HG03025 (cell line): ENCODE measurements around the gene SERAC1.

Source experiments
- ATAC-seq: cut with Tn5 transposase; IDR thresholded peaks from one replicate; pipeline ENCODE4 v1.9.1; 2021; ENCODE audit warnings: mild to moderate bottlenecking, moderate library complexity; ENCODE audit not compliant: unreplicated experiment, low FRiP score

SERAC1 gene

DNA sequence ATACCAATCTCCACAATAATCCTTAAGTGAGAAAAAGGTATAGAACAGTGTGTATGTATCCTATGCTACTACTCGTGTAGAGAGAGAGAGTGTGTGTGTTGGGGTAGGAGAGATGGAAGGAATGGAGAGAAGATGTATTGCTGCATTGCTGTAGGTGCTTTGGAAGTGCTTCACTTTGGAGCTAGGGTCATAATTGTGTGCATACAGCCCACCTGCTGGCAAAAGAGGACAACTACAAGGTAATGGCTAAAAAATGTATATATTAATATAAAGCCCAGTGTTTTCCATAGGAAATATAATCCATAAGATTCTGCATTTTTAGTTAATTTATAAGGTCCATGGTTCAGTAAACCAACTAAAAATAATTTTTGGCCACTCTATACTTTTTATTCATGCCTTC, 36.1 kb downstream of the SERAC1 start:
- ATAC-seq: no peak

DNA sequence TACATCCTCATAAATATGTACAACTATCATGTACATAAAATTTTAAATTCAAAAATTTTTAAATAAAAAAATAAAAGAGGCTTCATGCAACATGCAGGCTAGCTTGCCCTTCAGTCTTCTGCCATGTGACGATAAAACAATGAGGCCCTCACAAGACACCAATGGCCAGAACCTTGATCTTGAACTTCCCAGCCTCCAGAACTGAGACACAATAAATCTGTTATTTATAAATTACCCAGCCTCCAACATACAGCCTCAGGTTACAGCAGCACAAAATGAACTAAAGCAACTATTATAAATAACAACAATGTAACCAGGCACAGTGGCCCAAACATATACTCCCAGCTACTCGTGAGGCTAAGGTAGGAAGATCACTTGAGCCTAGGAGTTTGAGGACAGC, 42.8 kb downstream of the SERAC1 start:
- ATAC-seq: no peak

DNA sequence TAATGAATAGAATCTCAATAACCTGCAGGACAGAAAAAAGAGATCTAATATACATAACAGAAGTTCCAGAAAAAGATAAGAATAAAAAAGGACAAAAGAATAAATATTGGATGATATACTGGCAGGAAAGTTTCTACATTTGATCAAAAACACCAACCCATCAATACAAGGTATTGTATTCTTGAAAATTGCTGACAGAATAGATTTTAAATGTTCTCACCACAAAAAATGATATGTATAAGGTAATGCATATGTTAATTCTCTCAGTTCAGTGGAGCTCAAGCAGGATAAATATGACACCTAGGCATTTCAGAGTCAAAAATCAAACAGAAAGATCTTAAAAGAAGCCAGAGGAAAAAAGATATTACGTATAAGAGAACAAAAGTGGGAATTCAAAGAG, 43.8 kb downstream of the SERAC1 start:
- ATAC-seq: no peak

DNA sequence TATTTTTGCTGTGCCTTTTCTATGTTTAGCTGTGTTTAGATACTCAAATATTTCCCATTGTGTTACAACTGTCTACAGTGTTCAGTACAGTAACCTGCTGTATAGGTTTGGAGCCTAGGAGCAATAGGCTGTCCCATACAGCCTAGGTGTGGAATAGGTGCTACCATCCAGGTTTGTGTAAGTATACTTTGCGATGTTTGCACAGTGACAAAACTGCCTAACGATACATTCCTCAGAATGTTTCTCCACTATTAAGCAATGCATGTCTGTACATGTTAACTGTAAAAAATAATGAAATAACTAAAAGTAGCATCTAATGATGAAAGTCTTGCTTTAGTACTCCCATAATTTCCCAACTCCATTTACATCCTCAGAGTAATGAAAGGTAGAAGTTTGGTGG, 46.0 kb downstream of the SERAC1 start:
- no peak for ATAC-seq

DNA sequence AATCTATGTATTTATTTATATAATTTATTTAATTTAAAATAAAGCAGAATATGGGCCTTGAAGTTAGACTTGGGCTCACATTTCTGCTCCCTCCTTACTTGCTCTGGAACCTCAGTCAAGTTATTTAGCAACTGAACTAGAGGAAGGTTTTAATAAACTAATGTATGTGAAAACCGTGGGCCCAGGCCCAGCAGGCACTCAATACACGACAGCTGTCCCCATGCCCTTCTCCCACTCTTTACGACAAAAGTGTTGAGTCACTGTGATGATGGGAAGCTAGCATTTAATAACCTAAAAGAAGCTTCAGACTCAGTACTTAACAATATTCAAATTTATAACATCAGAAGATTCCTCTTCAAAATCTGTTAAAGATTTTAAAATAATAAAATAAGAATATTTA, 46.7 kb downstream of the SERAC1 start:
- no peak for ATAC-seq

DNA sequence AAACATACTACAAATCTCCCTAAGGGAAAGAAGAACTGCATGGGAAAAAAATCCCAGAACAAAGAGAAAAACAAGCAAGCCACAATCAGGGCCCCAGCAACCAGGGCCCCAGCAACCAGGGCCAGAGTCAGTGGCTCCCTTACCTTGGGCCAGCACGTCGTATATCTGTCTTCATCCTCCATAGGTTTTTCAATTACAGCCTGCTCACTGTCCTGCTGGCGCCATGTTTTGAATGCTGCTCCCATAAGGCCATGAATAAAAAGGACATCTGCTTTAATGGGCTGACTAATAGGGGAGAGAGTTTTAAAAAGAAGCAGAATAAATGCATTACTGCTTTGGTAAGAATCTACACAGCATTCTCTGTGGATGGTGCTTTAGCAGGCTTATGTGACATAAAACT, 49.2 kb downstream of the SERAC1 start:
- no peak for ATAC-seq

DNA sequence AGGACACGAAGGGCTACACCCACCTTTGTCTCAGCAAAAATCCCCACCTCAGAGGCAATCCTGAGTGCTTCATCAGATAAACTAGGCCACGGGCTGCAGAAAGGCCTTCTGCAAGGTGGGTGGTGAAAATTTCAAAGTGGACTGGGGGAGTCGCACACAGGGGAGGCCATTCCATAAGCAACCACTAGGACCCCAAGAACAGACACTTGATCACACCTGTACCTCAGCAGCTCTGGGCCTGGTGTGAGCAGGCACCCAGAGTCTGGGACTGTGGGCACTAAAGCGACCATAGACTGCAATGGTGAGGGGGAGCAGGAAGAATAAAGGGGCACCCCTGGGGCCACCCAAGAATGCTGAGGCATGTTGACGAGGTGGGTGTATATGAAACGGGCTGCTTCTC, 52.6 kb downstream of the SERAC1 start:
- no peak for ATAC-seq

DNA sequence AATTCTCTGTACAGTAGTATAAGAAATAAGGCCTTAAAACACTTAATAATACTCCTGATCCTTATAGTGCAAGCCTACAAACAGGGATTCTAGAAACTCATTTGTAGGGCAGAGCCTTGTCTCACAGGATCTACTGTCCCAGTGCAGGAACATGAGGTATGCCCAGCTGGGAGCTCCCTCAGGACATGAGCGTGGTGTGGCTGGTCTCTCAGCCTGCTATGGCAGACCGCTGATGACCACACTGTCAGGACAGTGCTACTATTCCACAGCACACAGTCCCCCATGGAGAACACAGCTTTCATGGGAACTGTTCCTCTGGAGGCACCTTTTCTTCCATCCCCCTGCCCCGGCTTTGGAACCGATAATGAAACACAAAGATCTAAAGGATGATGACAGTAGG, 53.0 kb downstream of the SERAC1 start:
- ATAC-seq: no peak

DNA sequence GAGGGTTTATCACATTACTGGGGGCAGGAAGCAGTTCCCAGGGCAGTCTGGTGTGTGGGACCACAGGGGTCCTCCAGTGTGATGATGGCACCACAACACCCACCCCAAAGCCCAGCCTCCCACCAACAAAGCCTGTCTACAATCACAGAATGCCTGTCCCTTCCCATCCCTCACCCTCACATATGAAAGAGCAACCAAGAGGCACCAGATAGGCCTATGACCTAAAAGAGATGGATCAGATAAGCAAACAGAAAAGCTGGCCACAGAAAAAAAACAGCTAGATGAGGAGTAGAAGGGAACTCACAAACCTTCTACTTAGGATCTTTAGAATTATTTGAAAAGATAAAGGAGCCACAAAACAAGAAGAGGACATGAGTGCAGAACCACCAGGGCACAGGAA, 54.3 kb downstream of the SERAC1 start:
- no peak for ATAC-seq

DNA sequence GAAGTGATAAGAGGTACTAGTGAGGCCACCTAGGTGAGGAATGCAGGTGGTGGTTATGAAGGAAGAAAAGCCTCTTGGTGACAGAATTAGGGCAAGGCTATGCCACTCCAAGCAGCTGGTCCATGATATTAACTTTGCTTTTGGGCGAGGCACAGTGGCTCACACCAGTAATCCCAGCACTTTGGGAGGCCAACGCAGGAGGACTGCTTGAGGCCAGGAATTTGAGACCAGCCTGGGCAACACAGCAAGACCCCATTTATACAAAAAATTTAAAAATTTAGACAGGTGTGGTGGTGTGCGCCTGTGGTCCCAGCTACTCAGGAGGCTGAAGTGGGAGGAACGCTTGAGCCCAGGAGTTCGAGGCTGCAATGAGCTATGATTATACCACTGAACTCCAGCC, 56.1 kb downstream of the SERAC1 start:
- ATAC-seq: no peak

DNA sequence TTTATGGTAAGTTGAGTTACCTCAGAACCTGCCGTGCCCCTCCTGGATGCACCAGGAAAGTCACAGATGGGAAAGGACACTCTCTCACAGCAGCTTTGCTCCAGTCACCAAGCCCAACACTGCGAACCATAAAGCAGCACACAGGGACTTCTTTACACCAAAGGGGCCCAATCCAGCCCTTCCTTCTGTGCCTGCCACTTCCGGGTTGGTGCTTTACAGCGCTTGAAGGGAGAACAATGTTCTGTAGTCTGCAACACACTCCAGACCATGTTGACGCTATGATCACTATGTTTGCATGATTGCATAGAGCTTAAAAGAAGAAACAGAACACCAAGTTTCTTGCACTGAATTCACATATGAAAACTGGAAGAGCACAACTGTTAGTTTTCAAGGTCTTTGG, 57.1 kb downstream of the SERAC1 start:
- no peak for ATAC-seq

DNA sequence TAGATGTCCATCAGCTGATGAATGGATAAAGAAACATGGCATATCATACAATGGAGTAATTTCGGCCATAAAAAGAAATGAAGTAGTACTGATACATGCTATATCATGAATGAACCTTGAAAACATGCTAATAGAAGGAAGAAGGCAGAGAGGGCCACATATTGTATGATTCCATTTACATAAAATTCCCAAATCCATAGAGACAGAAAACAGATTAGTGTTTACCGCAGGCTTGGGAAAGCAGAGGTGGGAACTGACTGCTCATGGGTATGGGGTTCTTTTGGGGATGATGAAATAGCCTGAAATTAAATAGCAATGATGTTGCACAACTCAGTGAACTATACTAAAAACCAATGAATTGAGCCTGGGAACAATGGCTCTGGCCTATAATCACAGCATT, 58.3 kb downstream of the SERAC1 start:
- no peak for ATAC-seq

DNA sequence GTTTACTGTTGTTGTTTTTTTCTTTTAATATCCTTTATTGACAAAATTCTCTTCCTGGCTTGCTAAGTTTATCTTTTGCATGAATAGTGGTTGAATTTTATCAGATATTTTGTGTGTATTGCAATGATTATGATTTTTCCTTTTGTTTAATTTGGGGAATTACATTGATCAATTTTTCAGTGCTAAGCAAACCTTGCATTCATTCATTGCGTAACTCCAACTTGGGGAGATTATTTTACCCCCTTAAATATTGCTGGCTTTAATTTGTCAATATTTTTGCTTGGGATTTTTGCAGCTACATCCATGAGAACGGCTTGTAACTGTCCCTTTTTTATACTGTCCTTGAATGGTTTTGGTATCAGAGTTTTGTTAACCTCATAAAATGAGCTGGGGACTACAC, 63.4 kb downstream of the SERAC1 start:
- ATAC-seq: no peak

DNA sequence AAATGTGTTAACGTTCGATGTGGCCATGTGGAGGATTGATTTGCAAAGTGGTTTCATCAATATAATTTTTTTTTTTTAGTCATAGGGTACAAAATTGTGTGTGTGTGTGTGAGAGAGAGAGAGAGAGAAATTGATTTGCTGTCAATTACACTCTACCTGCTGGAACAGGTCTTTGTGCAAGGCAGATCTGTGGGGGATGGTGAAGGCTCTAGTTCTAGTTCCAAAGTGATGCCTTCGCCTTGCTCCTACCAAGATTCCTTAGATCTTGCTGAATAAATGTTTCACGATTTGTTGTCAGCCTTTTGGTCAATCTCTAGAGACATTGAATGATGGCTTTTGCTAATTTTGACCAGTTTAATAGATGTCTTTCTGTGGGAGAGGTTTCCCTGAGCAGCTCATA, 64.8 kb downstream of the SERAC1 start:
- ATAC-seq: no peak

DNA sequence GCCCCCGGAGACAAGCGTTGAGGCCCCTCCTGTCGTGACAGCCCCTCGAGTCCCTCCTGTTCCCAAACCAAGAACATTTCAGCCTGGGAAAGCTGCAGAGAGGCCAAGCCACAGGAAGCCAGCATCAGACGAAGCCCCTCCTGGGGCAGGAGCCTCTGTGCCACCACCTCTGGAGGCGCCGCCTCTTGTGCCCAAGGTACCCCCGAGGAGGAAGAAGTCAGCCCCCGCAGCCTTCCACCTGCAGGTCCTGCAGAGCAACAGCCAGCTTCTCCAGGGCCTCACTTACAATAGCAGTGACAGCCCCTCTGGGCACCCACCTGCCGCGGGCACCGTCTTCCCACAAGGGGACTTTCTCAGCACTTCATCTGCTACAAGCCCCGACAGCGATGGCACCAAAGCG, 72.4 kb downstream of the SERAC1 start:
- no peak for ATAC-seq

DNA sequence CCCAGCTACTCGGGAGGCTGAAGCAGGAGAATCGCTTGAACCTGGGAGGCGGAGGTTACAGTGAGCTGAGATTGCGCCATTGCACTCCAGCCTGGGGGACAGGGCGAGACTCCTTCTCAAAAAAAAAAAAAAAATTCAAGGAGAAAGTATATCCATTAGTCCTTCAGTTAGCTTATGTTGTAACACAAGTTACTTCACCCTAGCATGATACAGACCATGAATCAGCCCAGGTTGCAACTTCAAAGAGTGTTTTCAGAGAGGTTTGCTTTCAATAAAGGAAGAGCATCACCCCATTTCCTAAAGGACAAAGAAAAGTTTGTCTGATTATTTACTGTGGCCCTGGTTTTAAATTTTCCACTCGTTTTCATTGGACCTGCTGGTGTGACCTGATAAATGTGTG, 73.0 kb downstream of the SERAC1 start:
- ATAC-seq: no peak

DNA sequence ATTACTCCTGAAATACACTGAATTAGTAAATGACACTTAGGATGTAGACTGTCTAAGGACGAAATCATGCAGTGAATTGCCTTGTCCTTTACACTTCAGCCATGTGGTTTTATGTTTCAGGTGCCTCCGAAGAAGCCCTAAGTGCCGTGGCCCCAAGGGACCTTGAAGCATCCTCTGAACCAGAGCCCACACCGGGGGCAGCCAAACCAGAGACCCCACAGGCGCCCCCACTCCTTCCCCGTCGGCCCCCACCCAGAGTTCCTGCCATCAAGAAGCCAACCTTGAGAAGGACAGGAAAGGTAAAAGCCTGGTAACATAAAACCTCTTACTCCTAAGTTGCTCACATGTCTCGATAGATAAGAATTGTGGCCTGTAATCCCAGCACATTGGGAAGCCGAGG, 75.3 kb downstream of the SERAC1 start:
- ATAC-seq: no peak

DNA sequence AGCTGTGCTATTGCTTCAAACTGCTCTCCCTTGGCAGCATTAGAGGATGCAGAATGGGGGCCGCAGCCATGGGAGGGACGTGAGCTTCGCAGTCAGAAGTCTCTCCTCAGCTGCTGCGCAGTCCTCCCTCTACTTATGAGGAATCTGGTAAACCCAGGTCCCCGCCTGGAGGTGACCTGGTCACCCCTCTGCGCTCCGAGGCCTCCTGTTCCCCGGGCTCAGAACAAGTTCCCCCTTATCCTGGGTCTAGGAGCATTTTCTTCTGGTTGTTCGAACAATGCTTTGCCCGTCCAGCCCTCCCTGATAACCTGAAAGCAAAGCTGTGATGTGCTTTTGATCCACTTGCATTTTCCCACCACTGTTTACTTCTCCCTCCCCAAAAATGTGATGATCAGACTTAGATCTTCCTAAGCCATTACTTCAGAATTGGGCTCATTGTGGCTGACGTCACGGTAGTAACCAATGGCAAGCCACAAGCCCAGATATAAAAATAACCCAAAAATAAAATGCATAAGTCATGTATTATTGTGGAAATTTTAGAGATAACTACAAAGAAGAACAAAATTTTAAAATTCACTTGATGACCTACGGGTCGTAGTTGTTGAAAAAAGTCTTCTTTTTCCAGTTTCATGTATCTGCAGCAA, 80.7 kb downstream of the SERAC1 start:
- ATAC-seq: no peak

DNA sequence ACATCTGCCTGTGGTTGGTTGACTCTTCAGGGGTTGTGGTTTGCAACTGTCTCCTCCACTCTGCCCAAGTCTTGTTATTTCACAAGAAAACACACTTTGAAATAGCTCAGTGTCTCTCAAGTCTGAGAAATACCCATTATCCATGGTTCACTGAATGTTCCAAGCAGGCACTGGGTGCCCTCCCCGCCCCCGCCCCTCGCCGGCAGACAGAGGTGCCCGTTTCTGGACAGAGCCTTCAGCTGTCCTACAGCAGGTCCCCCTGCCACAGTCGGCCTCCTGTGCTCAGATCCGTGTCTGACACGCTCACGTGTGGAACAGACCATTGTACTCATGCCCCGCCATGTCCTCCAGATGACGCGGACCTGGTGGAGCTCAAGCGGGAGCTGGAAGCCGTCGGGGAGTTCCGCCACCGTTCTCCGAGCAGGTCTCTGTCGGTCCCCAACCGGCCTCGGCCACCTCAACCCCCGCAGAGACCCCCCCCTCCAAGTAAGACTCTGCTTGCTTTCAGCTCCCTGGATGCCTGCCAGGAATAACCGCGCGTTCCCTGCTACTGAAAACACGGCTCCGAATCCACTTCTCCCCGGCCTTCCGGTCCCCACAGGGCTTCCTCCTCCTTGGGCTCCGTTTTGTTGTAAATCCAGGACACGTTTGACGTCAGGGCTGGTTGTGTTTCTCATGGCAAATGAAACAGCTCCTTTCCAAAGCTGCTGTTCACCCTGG, 81.4 kb downstream of the SERAC1 start:
- no peak for ATAC-seq

DNA sequence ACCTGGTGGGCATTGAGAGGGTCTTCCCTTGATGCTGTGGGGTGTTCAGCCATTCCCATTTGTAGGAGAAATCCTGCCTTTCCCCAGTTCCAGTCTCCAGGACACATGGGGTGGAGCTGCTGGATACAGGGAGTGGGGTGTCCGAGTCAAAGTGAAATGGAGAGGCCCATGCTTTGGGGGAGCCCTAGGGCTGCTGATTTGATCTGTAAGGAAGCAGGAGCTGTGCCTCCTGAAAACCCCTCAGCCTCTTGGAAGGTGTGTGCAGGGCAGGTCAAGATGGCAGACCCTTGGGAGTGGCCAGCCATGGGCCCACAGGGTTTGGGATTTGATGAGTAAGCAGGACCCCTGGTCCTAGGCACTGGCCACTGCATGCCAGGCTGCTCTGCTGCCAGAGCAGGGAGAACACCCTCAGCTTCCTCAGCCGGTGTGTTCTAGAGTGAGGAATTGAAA, 82.0 kb downstream of the SERAC1 start:
- ATAC-seq: no peak

DNA sequence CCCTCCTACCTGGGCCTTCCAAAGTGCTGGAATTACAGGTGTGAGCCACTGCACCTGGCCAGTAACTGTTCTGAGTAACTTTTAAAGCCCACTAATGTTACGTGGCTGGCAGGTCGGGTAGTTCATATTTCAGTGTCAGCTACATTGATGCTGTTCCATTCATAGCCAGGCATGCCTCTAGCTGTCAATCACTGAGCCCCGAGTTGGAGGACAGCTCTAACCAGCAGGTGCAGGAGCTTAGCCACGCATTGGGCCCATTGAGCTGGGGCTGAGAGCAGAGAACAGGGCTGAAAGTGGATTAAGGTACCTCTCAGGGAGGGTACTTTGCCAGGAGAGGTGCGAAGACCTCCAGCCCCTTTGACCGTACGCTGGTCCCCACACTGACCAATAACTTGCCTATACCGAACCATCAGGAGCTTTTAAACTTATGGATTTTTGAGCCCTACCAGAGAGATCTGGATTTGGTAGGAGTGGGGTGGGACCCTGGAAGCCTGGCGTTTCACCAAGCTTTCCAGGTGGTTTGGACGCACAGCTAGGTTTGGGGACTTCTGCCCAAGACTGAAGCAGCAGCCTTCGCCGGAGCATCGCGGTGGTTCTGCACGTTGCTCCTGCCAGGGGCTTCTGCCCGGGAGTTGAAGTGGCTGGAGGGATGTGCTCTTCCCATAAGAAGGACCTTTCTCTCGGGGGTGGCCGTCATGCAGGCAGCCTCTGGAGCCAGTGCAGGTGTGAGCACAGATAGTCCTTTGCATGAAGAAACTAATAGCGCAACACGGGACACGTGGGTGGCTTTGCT, 82.6 kb downstream of the SERAC1 start:
- no peak for ATAC-seq
